Left lung (tissue), 10 donors: Measurements from ENCODE around the gene TBXAS1. TPM values are rescaled to one million over a fixed set of nuclear protein-coding genes. Genes with fewer than 3 reads are reported as not detected.

Source experiments
- ATAC-seq: fragments of 200-7000 bp; cut with Tn5 transposase; one replicate; pipeline ENCODE4 v1.9.1; 2020; ENCODE audit warnings: moderate library complexity
- DNase-seq, 4 donors: peaks; one replicate each; pipeline ENCODE4 v3.0.0-alpha.2; 2013 to 2020
- H3K27ac ChIP-seq, 2 donors: fragments of 200-600 bp; sonication (generic) in 1 of 2; one replicate each; pipeline versions ENCODE4 v1.5.0 to v1.8.0; 2020 to 2021
- H3K27me3 ChIP-seq, 2 donors: fragments of 200-600 bp; sonication (generic) in 1 of 2; one replicate each; pipeline versions ENCODE4 v1.5.0 to v1.8.0; 2020 to 2021
- H3K36me3 ChIP-seq, 2 donors: fragments of 200-600 bp; sonication (generic) in 1 of 2; one replicate each; pipeline versions ENCODE4 v1.5.0 to v1.8.0; 2020 to 2021
- H3K4me1 ChIP-seq, 2 donors: fragments of 200-600 bp; one replicate each; pipeline ENCODE4 v1.8.0; 2021
- H3K4me3 ChIP-seq, 2 donors: fragments of 200-600 bp; sonication (generic) in 1 of 2; one replicate each; pipeline versions ENCODE4 v1.5.0 to v1.8.0; 2020 to 2021; ENCODE audit warnings: mild to moderate bottlenecking in 1 of 2
- H3K9me3 ChIP-seq, 2 donors: fragments of 200-600 bp; sonication (generic) in 1 of 2; one replicate each; pipeline versions ENCODE4 v1.5.0 to v1.8.0; 2020 to 2021
- CTCF ChIP-seq, 2 donors: fragments of 200-600 bp; sonication (generic) in 1 of 2; IDR thresholded peaks; one replicate each; pipeline versions ENCODE4 v1.5.0 to v1.8.0; 2021; ENCODE audit warnings: antibody characterized with exemption in 2 of 2
- intact Hi-C, 2 donors: fragments of 100-400 bp; cut with DNase I; formaldehyde crosslinking; loops; one replicate each; pipeline versions ENCODE4 v1.11.2 to v1.14.2; 2022
- polyA plus RNA-seq, 6 donors: library from polyadenylated mRNA; unstranded; fragments of 120-200 nt; gene quantifications; one replicate each; pipeline ENCODE4 v1.2.1, GENCODE V29; 2013; ENCODE audit not compliant: insufficient read length in 6 of 6
- total RNA-seq, 2 donors: library from RNA; stranded (reverse); fragmentation: NEBNext Ultra II Directional; extraction: Animal tissue kit (Norgen Biotek cat#: 25700); gene quantifications; one replicate each; pipeline ENCODE4 v1.2.1, GENCODE V29; 2021
- donor health status: DM: no; HTN: yes; CAD: no.
- donor health status: DM: no; HTN: no; CAD: no.

The TBXAS1 gene
- total and polyA plus RNA-seq, 8 donors, result 8.2 to 103 (median 9.6) TPM

- no peak for TF ChIP-seq CTCF (IDR thresholded peaks at IDR 0.05)
- Histone ChIP-seq H3K4me1 (peaks cover 0 to 6% of the 10 kb centered on the region in 2 donors), H3K4me3 (no peak overlapping the region), H3K36me3 (peaks cover 0 to 17% of the 10 kb centered on the region in 2 donors), H3K27me3 (no peaks in the 10 kb centered on the region), H3K9me3 (no peaks in the 10 kb centered on the region), H3K27ac (no peak overlapping the region)
- ATAC-seq (no peak), DNase-seq (no peak)
- intact Hi-C loops, result no loop called here
These were observed 102.3 kb downstream of the TBXAS1 start for GRCh38 chr7:139931190-139931934.

GRCh38 chr7:139932531-139932930 is 103.5 kb downstream of the TBXAS1 start:
- intact Hi-C loops, result no loop called here
- Histone ChIP-seq H3K36me3 (peaks cover 0 to 27% of the 10 kb centered on the region in 2 donors), H3K4me1 (peaks cover 0 to 18% of the 10 kb centered on the region in 2 donors), H3K9me3 (no peaks in the 10 kb centered on the region), H3K27ac (no peak overlapping the region), H3K4me3 (no peak overlapping the region), H3K27me3 (no peaks in the 10 kb centered on the region)
- no peak for TF ChIP-seq CTCF (IDR thresholded peaks at IDR 0.05)
- DNase-seq (no peak), ATAC-seq (no peak)

- intact Hi-C loops, result no loop called here
- peak overlapping the region in 1 of 2 donors; percentile 33 for H3K27ac ChIP-seq
- TF ChIP-seq CTCF (IDR thresholded peaks at IDR 0.05), result no peak
These were observed 107.8 kb downstream of the TBXAS1 start for GRCh38 chr7:139936760-139937310.

GRCh38 chr7:139937715-139938114 is 108.7 kb downstream of the TBXAS1 start:
- no peaks in the 10 kb centered on the region for H3K27me3 ChIP-seq
- peaks cover 0 to 31% of the 10 kb centered on the region in 2 donors for H3K4me1 ChIP-seq
- peaks cover 0 to 45% of the 10 kb centered on the region in 2 donors for H3K36me3 ChIP-seq
- TF ChIP-seq CTCF (IDR thresholded peaks at IDR 0.05), result no peak
- intact Hi-C loops, result no loop called here
- H3K4me3 ChIP-seq, result no peak overlapping the region
- peak overlapping the region in 1 of 2 donors; percentile 33 for H3K27ac ChIP-seq
- ATAC-seq (peak; percentile 66), DNase-seq (peak in 1 of 4 donors; percentile 45)
- no peaks in the 10 kb centered on the region for H3K9me3 ChIP-seq

More at GRCh38 chr7:139936760-139937310, 107.8 kb downstream of the TBXAS1 start:
- Histone ChIP-seq H3K27me3 (no peaks in the 10 kb centered on the region), H3K9me3 (no peaks in the 10 kb centered on the region), H3K36me3 (peaks cover 0 to 42% of the 10 kb centered on the region in 2 donors), H3K4me3 (no peak overlapping the region), H3K4me1 (peaks cover 0 to 31% of the 10 kb centered on the region in 2 donors)
- peak; percentile 74 for ATAC-seq
- no peak for DNase-seq

- Histone ChIP-seq H3K27ac (no peak overlapping the region), H3K36me3 (peaks cover 0 to 56% of the 10 kb centered on the region in 2 donors), H3K4me1 (peaks cover 3 to 30% of the 10 kb centered on the region in 2 donors), H3K9me3 (no peaks in the 10 kb centered on the region), H3K4me3 (no peak overlapping the region), H3K27me3 (no peaks in the 10 kb centered on the region)
- intact Hi-C loops, result no loop called here
- no peak for TF ChIP-seq CTCF (IDR thresholded peaks at IDR 0.05)
- no peak for DNase-seq
- no peak for ATAC-seq
These were observed 111.8 kb downstream of the TBXAS1 start for GRCh38 chr7:139940866-139941265.
